Measurements from ENCODE around the gene SPTBN2. TPM values are rescaled to one million over a fixed set of nuclear protein-coding genes. Genes with fewer than 3 reads are reported as not detected.

The SPTBN2 gene
- total RNA-seq (2021) (34.9 to 40.7 TPM (median 38.9 TPM) in 3 replicates), Bru-seq, nascent RNA (percentile 52 among the genes with signal in this experiment)
- long read RNA-seq, experiment 1, partial matches to known transcripts = 31 of 39 reads
- long read RNA-seq, experiment 1, other reads (novel, unspliced or antisense) = 8 of 39 reads
- long read RNA-seq, experiment 2, partial matches to known transcripts = 22 of 28 reads
- long read RNA-seq, experiment 2, other reads (novel, unspliced or antisense) = 5 of 28 reads
- long read RNA-seq, experiment 3 = 0 reads

- ATAC-seq (peak; percentile 56), DNase-seq (ENCODE audit: low spot score) (peak; percentile 56)
- TF ChIP-seq NFYB (CRISPR knock-in tag; conservative IDR thresholded peaks at IDR 0.05; ENCODE audit: low read depth) (no peak), MAX (CRISPR knock-in tag; IDR thresholded peaks at IDR 0.05) (no peak), FOXP1 (CRISPR knock-in tag; IDR thresholded peaks at IDR 0.05; ENCODE audit: borderline replicate concordance) (0 out of 2 replicates have a peak, but pooled peaks have one; percentile 51), CBFB (CRISPR knock-in tag; IDR thresholded peaks at IDR 0.05; ENCODE audit: low read depth) (no peak), KAT7 (CRISPR knock-in tag; IDR thresholded peaks at IDR 0.05; ENCODE audit: borderline replicate concordance) (0 out of 2 replicates have a peak, but pooled peaks have one; percentile 51), TCF7 (CRISPR knock-in tag; IDR thresholded peaks at IDR 0.05; ENCODE audit: low read depth) (no peak), PRDM15 (CRISPR knock-in tag; IDR thresholded peaks at IDR 0.05) (no peak), ZNF317 (CRISPR knock-in tag; IDR thresholded peaks at IDR 0.05; ENCODE audit: borderline replicate concordance, low read depth) (no peak)
- Mint-ChIP-seq H3K4me1 (peaks cover 24% of the 10 kb centered on the region), H3K36me3 (no peaks in the 10 kb centered on the region), H3K27ac (peak within 1 kb of the TSS; percentile 20), H3K4me3 (peak within 1 kb of the TSS; percentile 86), H3K9me3 (no peaks in the 10 kb centered on the region), H3K27me3 (ENCODE audit: low read depth) (peaks cover 69% of the 10 kb centered on the region)
- ChIA-PET CTCF (interaction anchor here (0.7 to 0.8 kb wide), 2 partner anchors 35 to 49 kb away, joined by 3 read pairs; no protein-coding TSS in a partner anchor), POLR2A (interaction anchor here (0.6 to 1.0 kb wide), 2 partner anchors 12 to 1264 kb away, joined by 3 read pairs; no protein-coding TSS in a partner anchor)
Observed at GRCh38 chr11:66728693-66729385, at the start of gene SPTBN2. Gene SPTBN2 (minus strand): TSS chr11:66729216. CDS start chr11:66721240, 7,976 bp downstream.

GRCh38 chr11:66768818-66769217, 39.8 kb upstream of the SPTBN2 start:
- POLR2A ChIA-PET = no interaction called here
- ATAC-seq = no peak
- CTCF ChIA-PET = no interaction called here

More at GRCh38 chr11:66768818-66769217, 39.8 kb upstream of the SPTBN2 start:
- H3K4me3 Mint-ChIP-seq = no peak overlapping the region
- H3K27me3 Mint-ChIP-seq (ENCODE audit: low read depth) = no peaks in the 10 kb centered on the region
- no peak for DNase-seq (ENCODE audit: low spot score)
- H3K36me3 Mint-ChIP-seq = no peaks in the 10 kb centered on the region
- no peak overlapping the region for H3K27ac Mint-ChIP-seq
- no peaks in the 10 kb centered on the region for H3K4me1 Mint-ChIP-seq
- TF ChIP-seq GABPB1 (CRISPR knock-in tag; IDR thresholded peaks at IDR 0.05) (no peak), ARID4B (CRISPR knock-in tag; IDR thresholded peaks at IDR 0.05; ENCODE audit: borderline replicate concordance) (no peak), ZNF219 (CRISPR knock-in tag; IDR thresholded peaks at IDR 0.05; ENCODE audit: borderline replicate concordance) (no peak), TP53 (CRISPR knock-in tag; IDR thresholded peaks at IDR 0.05) (no peak), SMAD3 (CRISPR knock-in tag; IDR thresholded peaks at IDR 0.05; ENCODE audit: borderline replicate concordance) (no peak)
- no peaks in the 10 kb centered on the region for H3K9me3 Mint-ChIP-seq

Measured in WTC11 (cell line).